ENCODE results near the gene CLEC2A. TPM values are rescaled to one million over a fixed set of nuclear protein-coding genes. Genes with fewer than 3 reads are reported as not detected.

The CLEC2A gene
- total RNA-seq, 1 experiment from 2014 or later, result not detected

GRCh38 chr12:9961106-9961505 is 28.9 kb upstream of the CLEC2A start:
- Histone ChIP-seq H3K36me3 (ENCODE audit: control insufficient read depth, insufficient read depth, low read length) (no peaks in the 10 kb centered on the region), H3K9me3 (ENCODE audit: control insufficient read depth, insufficient read depth, low read depth, low read length) (no peaks in the 10 kb centered on the region), H3K4me1 (ENCODE audit: control insufficient read depth, insufficient read depth, low read length) (no peaks in the 10 kb centered on the region), H3K27ac (ENCODE audit: low read length) (no peak overlapping the region), H3K27me3 (ENCODE audit: control insufficient read depth, insufficient read depth, low read length) (no peaks in the 10 kb centered on the region), H3K4me3 (ENCODE audit: low read depth in 2 of 2, low read length in 2 of 2) (no peak overlapping the region)
- CTCF ChIA-PET, result no interaction called here
- intact Hi-C loops (cut with micrococcal nuclease; ENCODE audit: unreplicated experiment), result no loop called here
- no peak for TF ChIP-seq POLR2AphosphoS5 (IDR thresholded peaks at IDR 0.05; ENCODE audit: low read depth, low read length)
- no peak for TF ChIP-seq SIN3A (IDR thresholded peaks at IDR 0.05; ENCODE audit: borderline replicate concordance, insufficient read depth, low read depth, low read length)
- no peak for TF ChIP-seq TCF7L2 (IDR thresholded peaks at IDR 0.05; ENCODE audit: low read depth, low read length)
- TF ChIP-seq CTCF (IDR thresholded peaks at IDR 0.05), result no peak
- TF ChIP-seq, protein P1, sequence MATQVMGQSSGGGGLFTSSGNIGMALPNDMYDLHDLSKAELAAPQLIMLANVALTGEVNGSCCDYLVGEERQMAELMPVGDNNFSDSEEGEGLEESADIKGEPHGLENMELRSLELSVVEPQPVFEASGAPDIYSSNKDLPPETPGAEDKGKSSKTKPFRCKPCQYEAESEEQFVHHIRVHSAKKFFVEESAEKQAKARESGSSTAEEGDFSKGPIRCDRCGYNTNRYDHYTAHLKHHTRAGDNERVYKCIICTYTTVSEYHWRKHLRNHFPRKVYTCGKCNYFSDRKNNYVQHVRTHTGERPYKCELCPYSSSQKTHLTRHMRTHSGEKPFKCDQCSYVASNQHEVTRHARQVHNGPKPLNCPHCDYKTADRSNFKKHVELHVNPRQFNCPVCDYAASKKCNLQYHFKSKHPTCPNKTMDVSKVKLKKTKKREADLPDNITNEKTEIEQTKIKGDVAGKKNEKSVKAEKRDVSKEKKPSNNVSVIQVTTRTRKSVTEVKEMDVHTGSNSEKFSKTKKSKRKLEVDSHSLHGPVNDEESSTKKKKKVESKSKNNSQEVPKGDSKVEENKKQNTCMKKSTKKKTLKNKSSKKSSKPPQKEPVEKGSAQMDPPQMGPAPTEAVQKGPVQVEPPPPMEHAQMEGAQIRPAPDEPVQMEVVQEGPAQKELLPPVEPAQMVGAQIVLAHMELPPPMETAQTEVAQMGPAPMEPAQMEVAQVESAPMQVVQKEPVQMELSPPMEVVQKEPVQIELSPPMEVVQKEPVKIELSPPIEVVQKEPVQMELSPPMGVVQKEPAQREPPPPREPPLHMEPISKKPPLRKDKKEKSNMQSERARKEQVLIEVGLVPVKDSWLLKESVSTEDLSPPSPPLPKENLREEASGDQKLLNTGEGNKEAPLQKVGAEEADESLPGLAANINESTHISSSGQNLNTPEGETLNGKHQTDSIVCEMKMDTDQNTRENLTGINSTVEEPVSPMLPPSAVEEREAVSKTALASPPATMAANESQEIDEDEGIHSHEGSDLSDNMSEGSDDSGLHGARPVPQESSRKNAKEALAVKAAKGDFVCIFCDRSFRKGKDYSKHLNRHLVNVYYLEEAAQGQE (IDR thresholded peaks at IDR 0.05; ENCODE audit: insufficient read depth in 1 of 2, low read depth in 2 of 2, low read length in 1 of 2), result no peak
- POLR2A ChIA-PET, result no interaction called here
- no TSS peak for BruUV-seq (replicated peaks)
- ATAC-seq, result no peak
- in situ Hi-C loops (cut with HindIII; ENCODE audit: low pct_unique_long_range_greater_than_20kb, low sequenced_read_pairs), result no loop called here
- DNase-seq (ENCODE audit: low read depth, low spot score), result no peak

GRCh38 chr12:9960590-9960989 is 28.4 kb upstream of the CLEC2A start:
- in situ Hi-C loops (cut with HindIII; ENCODE audit: low pct_unique_long_range_greater_than_20kb, low sequenced_read_pairs) (no loop called here), intact Hi-C loops (cut with micrococcal nuclease; ENCODE audit: unreplicated experiment) (no loop called here)
- ChIA-PET CTCF (no interaction called here), POLR2A (no interaction called here)
- DNase-seq (ENCODE audit: low read depth, low spot score), result no peak
- Histone ChIP-seq H3K36me3 (ENCODE audit: control insufficient read depth, insufficient read depth, low read length) (no peaks in the 10 kb centered on the region), H3K4me1 (ENCODE audit: control insufficient read depth, insufficient read depth, low read length) (no peaks in the 10 kb centered on the region), H3K27ac (ENCODE audit: low read length) (no peak overlapping the region), H3K9me3 (ENCODE audit: control insufficient read depth, insufficient read depth, low read depth, low read length) (no peaks in the 10 kb centered on the region), H3K4me3 (ENCODE audit: low read depth in 2 of 2, low read length in 2 of 2) (no peak overlapping the region), H3K27me3 (ENCODE audit: control insufficient read depth, insufficient read depth, low read length) (no peaks in the 10 kb centered on the region)
- BruUV-seq (replicated peaks), result no TSS peak
- TF ChIP-seq POLR2AphosphoS5 (IDR thresholded peaks at IDR 0.05; ENCODE audit: low read depth, low read length) (no peak), SIN3A (IDR thresholded peaks at IDR 0.05; ENCODE audit: borderline replicate concordance, insufficient read depth, low read depth, low read length) (no peak), CTCF (IDR thresholded peaks at IDR 0.05) (no peak), TCF7L2 (IDR thresholded peaks at IDR 0.05; ENCODE audit: low read depth, low read length) (no peak)
- TF ChIP-seq, protein P1 (IDR thresholded peaks at IDR 0.05; ENCODE audit: insufficient read depth in 1 of 2, low read depth in 2 of 2, low read length in 1 of 2), result no peak
- no peak for ATAC-seq
